IMR-90 (cell line): Measurements from ENCODE around the gene ZNF337. TPM values are rescaled to one million over a fixed set of nuclear protein-coding genes. Genes with fewer than 3 reads are reported as not detected.

Experiments used
- ATAC-seq: fragments of 200-7000 bp; cut with Tn5 transposase; 2 replicates; pipeline ENCODE4 v1.9.1; 2020; ENCODE audit warnings: low read depth, mild to moderate bottlenecking, moderate library complexity
- BruUV-seq: library from RNA; stranded (reverse); fragments of 400-500 nt; replicated peaks from 2 replicates; lab custom pipeline; 2021; lab: Mats Ljungman, UMichigan
- CTCF ChIA-PET: fragments of 300-600 bp; formaldehyde crosslinking; extraction: SDS; loops from one replicate; lab custom pipeline; 2021; ENCODE audit warnings: antibody characterized with exemption; lab: Yijun Ruan, JAX
- POLR2A ChIA-PET: fragments of 300-600 bp; sonication (Branson Sonifier 250); formaldehyde crosslinking; loops from one replicate; lab custom pipeline; 2022; ENCODE audit warnings: antibody characterized with exemption; ENCODE audit not compliant: unreplicated experiment; lab: Charles Lee
- DNase-seq: peaks from one replicate; pipeline ENCODE4 v3.0.0; 2013
- H2AFZ ChIP-seq: replicated peaks from 2 replicates; pipeline ENCODE3; 2013; ENCODE audit warnings: low read length, mild to moderate bottlenecking; ENCODE audit not compliant: poor library complexity
- H2AK5ac ChIP-seq: 2 replicates; pipeline ENCODE4 v1.6.1; 2013; ENCODE audit warnings: low read depth, low read length, inconsistent platforms
- H2AK9ac ChIP-seq: replicated peaks from 2 replicates; pipeline ENCODE3; 2013; ENCODE audit warnings: mild to moderate bottlenecking, low read depth, low read length, moderate library complexity; ENCODE audit not compliant: poor library complexity
- H2BK120ac ChIP-seq: 2 replicates; pipeline ENCODE4 v1.6.1; 2013; ENCODE audit warnings: low read depth, low read length, inconsistent platforms
- H2BK15ac ChIP-seq: 3 replicates; pipeline ENCODE4 v1.6.1; 2013; ENCODE audit warnings: low read depth, low read length, inconsistent platforms
- H2BK20ac ChIP-seq: 2 replicates; pipeline ENCODE4 v1.6.1; 2013; ENCODE audit warnings: low read depth, mild to moderate bottlenecking, inconsistent platforms, low read length, moderate library complexity
- H2BK5ac ChIP-seq: 2 replicates; pipeline ENCODE4 v1.6.1; 2013; ENCODE audit warnings: mild to moderate bottlenecking, low read depth, low read length, inconsistent platforms; ENCODE audit not compliant: poor library complexity, severe bottlenecking
- H3K14ac ChIP-seq: replicated peaks from 2 replicates; pipeline ENCODE4 v1.6.1; 2013; ENCODE audit warnings: low read depth, low read length, inconsistent platforms
- H3K18ac ChIP-seq: 2 replicates; pipeline ENCODE4 v1.6.1; 2013; ENCODE audit warnings: low read depth, low read length, control low read depth
- H3K23ac ChIP-seq: 2 replicates; pipeline ENCODE4 v1.6.1; 2013; ENCODE audit warnings: low read depth, low read length, inconsistent platforms
- H3K27ac ChIP-seq: 2 replicates; pipeline ENCODE4 v1.5.1; 2013; ENCODE audit warnings: mild to moderate bottlenecking, control low read depth, low read length; ENCODE audit not compliant: insufficient read depth
- H3K27me3 ChIP-seq: 2 replicates; pipeline ENCODE4 v1.6.1; 2013; ENCODE audit warnings: low read length; ENCODE audit not compliant: control insufficient read depth, insufficient read depth
- H3K36me3 ChIP-seq: 2 replicates; pipeline ENCODE4 v1.6.1; 2013; ENCODE audit warnings: low read length, mixed read lengths; ENCODE audit not compliant: control insufficient read depth, insufficient read depth
- H3K4ac ChIP-seq: 2 replicates; pipeline ENCODE4 v1.6.1; 2013; ENCODE audit warnings: low read depth, low read length, inconsistent platforms
- H3K4me1 ChIP-seq: 2 replicates; pipeline ENCODE4 v1.6.1; 2013; ENCODE audit warnings: low read length, mixed read lengths; ENCODE audit not compliant: control insufficient read depth, insufficient read depth
- H3K4me2 ChIP-seq: 2 replicates; pipeline ENCODE4 v1.6.1; 2013; ENCODE audit warnings: low read depth, mild to moderate bottlenecking, control low read depth, low read length, moderate library complexity
- H3K4me3 ChIP-seq: 2 replicates; pipeline ENCODE4 v1.5.1; 2013; ENCODE audit warnings: low read depth, mild to moderate bottlenecking, control low read depth, low read length, moderate library complexity; ENCODE audit not compliant: insufficient read depth
- H3K56ac ChIP-seq: 2 replicates; pipeline ENCODE4 v1.6.1; 2013; ENCODE audit warnings: low read length, inconsistent platforms; ENCODE audit not compliant: insufficient read depth; ENCODE audit errors: extremely low read depth
- H3K79me1 ChIP-seq, 2 experiments: 2 replicates each; pipeline ENCODE4 v1.6.1; 2013; ENCODE audit warnings: low read length in 2 of 2, inconsistent platforms in 1 of 2, low read depth in 1 of 2
- H3K9ac ChIP-seq: 2 replicates; pipeline ENCODE4 v1.6.1; 2013; ENCODE audit warnings: low read depth, low read length, control low read depth
- H3K9me1 ChIP-seq: 2 replicates; pipeline ENCODE4 v1.6.1; 2013; ENCODE audit warnings: low read length, inconsistent platforms; ENCODE audit not compliant: insufficient read depth
- H3K9me3 ChIP-seq: 2 replicates; pipeline ENCODE4 v1.6.1; 2013; ENCODE audit warnings: low read length; ENCODE audit not compliant: control insufficient read depth, insufficient read depth
- H4K20me1 ChIP-seq: 2 replicates; pipeline ENCODE4 v1.6.1; 2013; ENCODE audit warnings: low read length, inconsistent platforms; ENCODE audit not compliant: insufficient read depth
- H4K5ac ChIP-seq: 2 replicates; pipeline ENCODE4 v1.6.1; 2013; ENCODE audit warnings: mild to moderate bottlenecking, low read depth, low read length, control low read depth
- H4K8ac ChIP-seq, 2 experiments: 2 replicates each; pipeline ENCODE4 v1.6.1; 2013; ENCODE audit warnings: low read depth in 2 of 2, low read length in 2 of 2, control low read depth in 1 of 2, inconsistent platforms in 1 of 2
- H4K91ac ChIP-seq: 2 replicates; pipeline ENCODE4 v1.6.1; 2013; ENCODE audit warnings: low read depth, low read length, inconsistent platforms; ENCODE audit not compliant: insufficient read depth
- CHD1 ChIP-seq: IDR thresholded peaks from 2 replicates; pipeline ENCODE4 v1.6.1; 2012; ENCODE audit warnings: low read depth, low read length, improper control_type of control experiment
- NFE2L2 ChIP-seq: fragments of 150-350 bp; IDR thresholded peaks from 2 replicates; pipeline ENCODE4 v1.6.1; 2016; ENCODE audit warnings: low read depth, mild to moderate bottlenecking, low read length
- RAD21 ChIP-seq: IDR thresholded peaks from 2 replicates; pipeline ENCODE4 v1.6.1; 2012; ENCODE audit warnings: low read length, improper control_type of control experiment
- USF2 ChIP-seq: fragments of 150-350 bp; IDR thresholded peaks from 2 replicates; pipeline ENCODE4 v1.6.1; 2017; ENCODE audit warnings: mild to moderate bottlenecking, antibody characterized with exemption, low read length, low read depth
- WGBS, 2 experiments: methylation state at CpG; one replicate each; pipeline versions ENCODE4 v1.1.5 to v1.1.7; 2013; ENCODE audit warnings: missing lambda C conversion rate in 2 of 2; ENCODE audit not compliant: insufficient read length in 1 of 2; ENCODE audit errors: extremely low coverage in 2 of 2; 5-methylcytosine and 5-hydroxymethylcytosine counted together
- dilution Hi-C: fragments of 300-500 bp; cut with HindIII; formaldehyde crosslinking; loops from one replicate; pipeline ENCODE4 v1.14.3; 2018; ENCODE audit warnings: low sequenced_read_pairs; ENCODE audit not compliant: unreplicated experiment
- in situ Hi-C: fragments of 300-500 bp; cut with MboI; formaldehyde crosslinking; loops from 3 replicates; pipeline ENCODE4 v1.14.3; 2019; ENCODE audit warnings: low sequenced_read_pairs, inconsistent platforms, mixed read lengths
- intact Hi-C: fragments of 100-400 bp; cut with micrococcal nuclease; formaldehyde crosslinking; loops from 2 replicates; pipeline ENCODE4 v1.10.0; 2022
- polyA plus RNA-seq, 3 experiments: library from polyadenylated mRNA; depleted of rRNA; stranded (reverse); fragments of >200 nt; gene quantifications; 2 replicates each; pipeline ENCODE4 v1.2.3, GENCODE V29; 2012; ENCODE audit warnings: low replicate concordance in 1 of 3
- total RNA-seq: library from RNA; depleted of rRNA; stranded (reverse); fragments of >200 nt; gene quantifications from 2 replicates; pipeline ENCODE4 v1.2.3, GENCODE V29; 2012

Gene ZNF337
- total and polyA plus RNA-seq, 2 of the 4 experiments (the other 2 are of a cell fraction) = 10.4 to 16.5 TPM

- CTCF ChIA-PET = no interaction called here
- no TSS peak for BruUV-seq
- no peak overlapping the region for H3K4ac ChIP-seq
Measured at GRCh38 chr20:25745738-25746137, 49.1 kb upstream of the ZNF337 start.

More at GRCh38 chr20:25745738-25746137, 49.1 kb upstream of the ZNF337 start:
- Histone ChIP-seq H2AFZ (no peak overlapping the region), H4K20me1 (no peaks in the 10 kb centered on the region), H2BK120ac (no peak overlapping the region), H3K4me1 (no peaks in the 10 kb centered on the region), H3K9ac (no peak overlapping the region), H3K36me3 (no peaks in the 10 kb centered on the region), H3K9me1 (0 out of 2 replicates have a peak, but pooled peaks cover 3% of the 10 kb centered on the region), H4K91ac (no peak overlapping the region), H2BK15ac (no peak overlapping the region), H3K14ac (no peak overlapping the region), H3K18ac (no peak overlapping the region), H2BK20ac (no peak overlapping the region), H2BK5ac (no peak overlapping the region), H3K79me1 (no peaks in the 10 kb centered on the region), H2AK5ac (no peak overlapping the region), H3K9me3 (no peaks in the 10 kb centered on the region), H3K23ac (no peak overlapping the region), H3K4me2 (no peak overlapping the region), H3K27ac (no peak overlapping the region), H3K27me3 (no peaks in the 10 kb centered on the region), H4K8ac (no peak overlapping the region), H2AK9ac (no peak overlapping the region), H3K56ac (no peak overlapping the region), H3K4me3 (no peak overlapping the region), H4K5ac (no peak overlapping the region)
- DNase-seq (no peak), ATAC-seq (no peak)
- no CpG with 5 or more reads among the region's 1 CpG for WGBS, 2 experiments
- POLR2A ChIA-PET = no interaction called here
- no peak for TF ChIP-seq RAD21
- no peak for TF ChIP-seq USF2
- TF ChIP-seq NFE2L2 = no peak
- TF ChIP-seq CHD1 = no peak
- intact Hi-C loops = no loop called here
- dilution Hi-C loops = no loop called here
- in situ Hi-C loops = no loop called here
